ENCODE data around the gene CSNK2A2.

Gene CSNK2A2

DNA sequence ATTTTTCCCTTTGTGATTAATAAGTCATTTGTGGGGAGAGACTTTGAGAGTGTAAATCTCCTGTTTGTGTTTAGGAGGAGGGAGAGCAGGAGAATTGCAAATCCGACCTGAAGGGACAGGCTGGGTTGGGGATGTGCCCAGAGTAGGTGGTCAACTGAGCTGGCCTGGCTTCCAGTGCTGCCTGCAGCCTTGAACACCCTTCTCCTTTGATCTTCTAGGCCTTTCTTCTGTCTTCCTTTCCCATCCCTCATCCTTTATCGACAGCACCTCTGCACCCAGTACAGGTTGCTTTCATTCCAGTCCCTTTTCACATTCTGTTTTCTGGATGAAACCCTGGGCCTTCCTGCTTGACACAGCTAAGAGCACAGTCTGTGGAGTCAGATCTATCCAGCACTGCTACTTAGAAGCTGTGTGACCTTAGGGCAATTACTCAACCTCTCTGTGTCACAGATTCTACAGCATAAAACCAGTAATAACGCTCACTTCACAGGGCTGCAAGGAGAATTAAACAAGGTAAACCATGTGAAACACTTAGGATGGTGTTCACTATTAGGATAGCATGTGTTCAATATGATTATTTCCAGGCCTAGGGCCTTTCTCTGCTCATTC is 1.0 kb upstream of the CSNK2A2 start:
- no peak for DNase-seq (ENCODE audit: low read depth in 2 of 2)

DNA sequence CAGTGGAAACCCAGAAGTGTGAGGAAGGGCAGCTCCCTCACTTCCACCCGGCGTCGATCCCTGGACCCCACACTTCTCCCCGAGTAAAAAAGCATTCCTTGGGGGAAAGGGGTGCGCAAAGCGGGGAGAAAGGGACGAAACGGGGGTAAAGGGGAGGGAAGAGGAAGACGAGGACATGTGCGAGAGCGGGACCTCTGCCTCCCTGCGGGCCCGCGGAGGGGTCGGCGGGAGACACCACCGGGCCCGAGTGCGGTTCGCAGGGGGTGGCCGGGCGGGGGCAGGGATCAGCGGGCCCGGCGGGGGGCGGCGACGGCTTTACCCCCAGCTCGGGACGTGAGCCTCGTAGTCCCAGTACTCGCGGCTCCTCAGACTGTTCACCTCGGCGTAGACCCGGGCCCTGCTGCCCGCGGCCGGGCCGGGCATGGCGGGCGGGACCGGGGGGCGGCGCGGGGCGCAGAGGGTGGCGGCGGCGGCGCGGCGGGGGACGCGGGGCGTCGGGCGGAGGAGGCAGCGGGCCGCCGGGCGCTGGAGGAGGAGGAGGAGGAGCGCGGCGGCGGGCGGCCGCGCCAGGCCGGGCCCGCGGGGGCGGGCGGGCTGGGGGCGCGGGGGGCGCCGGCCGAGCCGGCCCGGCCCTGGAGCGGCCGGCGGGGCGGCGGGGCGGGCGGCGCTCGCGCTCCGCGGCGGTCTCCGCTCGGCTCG is 443 bp downstream of the CSNK2A2 start:
- DNase-seq (ENCODE audit: low read depth in 2 of 2), result no peak

DNA sequence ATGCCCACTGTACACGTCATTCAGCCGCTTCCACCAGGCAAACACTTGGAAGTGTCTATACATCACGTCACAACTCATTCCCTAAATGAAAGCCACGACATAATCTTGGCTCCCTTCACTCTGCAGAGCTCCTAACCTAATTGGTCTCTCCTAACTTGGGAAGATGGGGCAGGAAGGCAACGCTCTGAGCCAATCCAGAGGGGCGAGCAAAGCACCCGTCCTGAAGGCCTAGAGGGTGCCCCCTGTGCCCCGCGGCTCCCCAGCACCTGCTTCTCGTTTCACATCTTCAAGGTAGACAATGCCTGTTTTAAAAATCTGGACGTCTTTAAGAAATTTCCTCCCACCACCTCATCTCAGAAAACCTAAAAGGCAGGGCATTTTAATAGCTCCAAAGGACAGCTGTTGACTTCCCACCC is 1.0 kb downstream of the CSNK2A2 start:
- no peak for DNase-seq (ENCODE audit: low read depth in 2 of 2)

DNA sequence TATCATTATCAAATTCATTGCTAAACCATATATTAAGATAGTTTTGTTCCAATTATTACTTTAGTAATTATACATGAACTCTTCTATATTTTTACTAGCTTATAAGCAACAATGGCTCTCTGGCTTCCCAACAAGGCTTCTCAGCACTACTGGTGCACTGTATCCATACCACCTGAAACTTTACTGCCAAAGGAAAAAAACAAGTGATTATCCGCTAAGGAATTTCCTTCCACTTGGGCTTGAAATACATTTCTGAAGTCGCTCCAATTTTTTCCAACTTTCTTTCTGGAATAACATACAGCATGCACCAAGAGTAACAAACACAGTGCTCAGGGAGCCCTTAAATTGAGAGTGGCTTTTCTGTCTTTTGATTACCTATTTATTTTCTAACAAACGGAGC is 2.1 kb downstream of the CSNK2A2 start:
- DNase-seq (ENCODE audit: low read depth in 2 of 2), result no peak

DNA sequence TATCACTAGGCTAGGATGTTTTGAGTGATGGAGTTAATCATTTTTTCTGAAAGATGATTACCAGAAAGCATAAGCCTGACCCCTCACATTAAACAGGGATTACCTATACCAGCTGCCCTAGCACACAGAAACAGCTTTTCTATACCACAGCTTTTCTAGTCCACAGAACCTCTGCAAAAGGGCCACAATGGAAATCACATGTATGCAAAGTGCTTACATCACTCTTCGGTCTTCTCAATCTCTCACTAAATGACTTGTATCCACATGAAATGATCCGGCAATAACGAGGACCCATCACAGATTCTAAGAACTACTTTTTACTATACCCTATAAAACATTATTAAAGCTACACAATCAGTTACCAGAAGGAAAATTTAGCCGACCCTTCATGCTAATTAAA is 2.6 kb downstream of the CSNK2A2 start:
- no peak for DNase-seq (ENCODE audit: low read depth in 2 of 2)

DNA sequence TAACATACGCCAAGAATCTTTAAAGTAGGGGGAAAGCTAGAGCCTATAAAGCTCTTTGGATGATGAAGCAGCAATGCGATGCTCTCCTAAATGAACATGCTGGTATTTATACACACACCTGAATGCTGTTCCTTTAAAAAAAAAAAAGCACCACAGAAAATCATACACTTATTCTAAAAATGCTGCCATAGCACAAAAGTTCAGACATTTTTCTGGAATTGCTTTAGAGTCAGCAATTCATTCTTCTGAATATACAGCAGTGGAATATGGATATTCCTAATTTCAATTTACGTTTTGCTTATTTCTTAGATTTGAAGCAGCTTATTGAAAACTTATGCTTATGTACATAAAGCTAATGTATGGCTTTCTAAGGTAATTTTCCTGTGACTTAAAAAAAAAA is 3.1 kb downstream of the CSNK2A2 start:
- no peak for DNase-seq (ENCODE audit: low read depth in 2 of 2)

DNA sequence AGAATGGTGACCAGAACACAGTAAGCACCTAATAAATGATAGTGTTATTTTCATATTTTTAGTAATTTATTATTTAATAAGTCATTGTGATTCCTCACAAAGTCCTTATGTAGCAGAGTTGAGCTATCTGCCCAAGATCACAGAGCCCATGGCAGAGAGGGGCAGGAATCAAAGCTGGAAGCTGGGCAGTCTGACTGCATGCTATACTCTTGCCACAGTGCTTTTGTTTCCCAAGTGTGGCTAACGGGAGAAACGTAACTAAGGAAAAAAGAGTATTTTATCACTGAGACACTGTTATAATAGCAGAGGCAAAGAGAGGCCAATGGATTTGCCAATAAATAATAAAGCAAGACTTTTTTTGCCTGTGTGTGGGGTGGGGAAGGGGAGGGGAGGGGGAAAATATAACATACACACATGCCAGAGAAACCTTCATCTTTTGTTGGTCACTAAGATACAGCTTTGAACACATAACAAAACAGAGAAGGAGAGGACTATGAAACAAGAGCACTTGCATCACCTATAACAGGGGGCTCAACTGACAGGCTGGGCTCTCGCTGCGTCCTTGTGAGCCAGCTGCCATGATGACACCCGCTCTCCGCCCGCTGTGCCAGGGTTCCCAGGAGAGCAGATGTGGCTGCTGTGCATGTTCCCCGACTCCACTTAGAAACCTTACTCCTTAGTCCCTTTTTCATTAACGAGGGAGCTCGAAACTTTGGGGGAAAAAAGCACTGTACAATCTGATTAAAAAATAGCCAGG is 10.1 kb downstream of the CSNK2A2 start:
- no peak for DNase-seq (ENCODE audit: low read depth in 2 of 2)

DNA sequence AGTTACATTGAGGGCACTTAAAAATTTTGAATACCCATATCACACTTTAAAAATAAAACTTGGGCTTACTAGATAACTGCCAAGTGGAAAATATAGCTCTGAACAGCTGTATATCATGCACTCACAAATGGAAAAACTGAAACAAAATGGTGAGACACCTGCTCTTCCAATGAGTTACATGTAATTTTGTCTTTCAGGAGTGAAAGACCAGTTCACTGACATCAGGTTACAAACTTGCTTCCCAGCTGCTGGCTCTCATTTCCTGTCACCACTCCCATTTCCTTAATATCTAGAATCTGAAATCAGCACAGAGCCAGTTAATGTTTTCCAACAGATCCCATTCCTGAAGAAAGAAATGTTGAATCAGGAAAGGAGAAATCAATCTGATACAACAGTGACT is 10.8 kb downstream of the CSNK2A2 start:
- DNase-seq (ENCODE audit: low read depth in 2 of 2), result no peak

DNA sequence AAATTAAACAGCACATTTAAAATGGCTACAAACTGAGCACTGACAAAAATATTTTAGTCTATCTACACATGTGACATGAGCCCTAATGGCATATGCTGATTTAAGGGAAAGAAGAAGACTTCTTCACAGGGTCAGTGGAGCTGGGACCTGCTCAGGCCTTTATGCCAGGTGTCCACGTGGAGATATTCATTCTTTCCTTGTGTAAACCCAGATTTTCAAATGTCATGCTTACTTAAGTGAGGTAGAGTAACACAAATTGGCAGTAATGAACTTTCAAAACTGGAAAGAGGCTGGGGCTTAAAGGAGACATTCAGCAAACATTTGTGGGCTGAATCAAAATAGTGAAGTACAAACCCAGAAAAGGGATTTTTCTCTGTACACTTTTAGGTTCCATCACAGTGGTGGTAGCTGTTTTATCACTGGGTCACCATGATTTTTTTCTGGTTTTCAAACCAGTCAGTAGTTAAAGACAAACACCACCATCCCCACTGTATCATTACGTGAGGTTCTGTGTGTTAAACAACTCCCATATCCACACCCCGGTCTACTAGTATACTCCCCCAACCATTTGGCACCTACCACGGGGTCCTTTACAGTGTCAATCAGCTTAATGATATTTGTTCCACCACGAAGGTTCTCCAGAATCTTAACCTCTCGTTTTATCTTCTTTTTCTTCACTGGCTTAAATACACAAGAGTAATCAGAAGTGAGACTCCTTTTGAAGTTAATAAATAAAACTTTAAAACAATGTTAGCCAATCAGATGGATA is 11.5 kb downstream of the CSNK2A2 start:
- DNase-seq (ENCODE audit: low read depth in 2 of 2), result no peak

DNA sequence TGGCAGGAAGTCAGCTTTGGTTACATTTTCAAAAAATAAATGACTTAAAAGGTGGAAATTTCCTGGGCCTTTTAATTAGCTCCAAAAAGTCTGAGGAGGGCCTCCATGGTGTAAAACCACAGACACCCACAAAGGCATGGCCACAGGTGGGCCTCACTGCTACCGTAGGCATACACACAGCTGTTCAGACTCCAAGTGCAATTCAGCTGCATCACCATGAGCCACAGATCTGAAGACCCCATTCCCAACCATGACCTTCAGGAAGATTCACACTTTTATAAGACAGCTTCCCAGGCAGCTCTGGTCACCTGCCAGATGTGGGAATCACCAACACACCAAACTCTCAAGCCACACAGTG is 20.6 kb downstream of the CSNK2A2 start:
- DNase-seq (ENCODE audit: low read depth in 2 of 2), result no peak

DNA sequence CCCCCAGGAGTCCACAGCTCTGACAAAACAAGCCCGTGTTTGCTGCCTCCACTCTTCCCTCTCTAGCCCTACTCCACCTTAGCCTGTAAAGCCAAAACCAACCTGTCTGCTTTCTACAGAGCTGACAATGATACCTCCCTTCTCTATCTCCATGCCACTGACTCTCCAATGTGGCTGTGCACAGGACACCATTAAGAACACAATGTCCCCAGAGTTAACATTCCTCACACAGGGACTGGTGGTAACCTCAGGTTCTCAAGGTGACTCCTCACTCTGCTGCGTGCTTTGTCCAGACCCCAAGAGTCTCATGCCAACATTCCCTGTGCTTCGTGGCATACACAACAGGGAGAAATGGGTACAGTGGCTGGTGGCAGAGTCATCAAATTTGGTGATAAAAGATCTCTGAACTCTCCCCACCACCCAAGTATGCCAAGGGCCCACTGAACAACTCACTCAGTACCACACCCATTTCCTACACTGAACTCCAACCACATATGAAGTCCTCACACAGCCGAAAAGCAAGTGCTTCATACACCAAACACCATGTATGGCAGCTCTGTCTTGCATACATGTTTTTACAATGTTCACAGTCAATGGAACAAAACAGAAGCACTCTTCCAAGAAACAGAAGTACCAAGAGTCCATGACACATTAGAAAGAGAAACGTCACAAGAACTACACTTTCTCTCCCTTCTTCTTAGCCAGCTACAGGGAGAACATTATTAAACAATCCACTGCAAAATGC is 21.1 kb downstream of the CSNK2A2 start:
- DNase-seq (ENCODE audit: low read depth in 2 of 2), result no peak

DNA sequence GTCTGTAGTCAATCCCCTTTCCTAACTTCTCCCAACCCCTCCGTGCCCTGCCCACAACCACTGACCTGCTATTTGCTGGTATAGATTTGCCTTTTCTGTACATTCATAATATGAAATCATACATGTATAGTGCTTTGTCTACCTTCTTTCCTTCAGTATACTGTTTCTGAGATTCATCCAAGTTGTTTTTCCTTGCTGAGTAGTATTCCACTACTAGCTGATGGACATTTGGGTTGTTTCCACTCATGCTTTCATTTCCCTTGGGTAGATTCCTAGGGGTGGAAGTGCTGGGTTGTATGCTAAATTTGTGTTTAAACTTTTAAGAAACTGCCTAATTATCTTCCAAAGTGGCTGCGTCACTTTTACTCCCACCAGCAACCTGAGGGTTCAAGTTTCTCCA is 27.7 kb downstream of the CSNK2A2 start:
- DNase-seq (ENCODE audit: low read depth in 2 of 2), result no peak

DNA sequence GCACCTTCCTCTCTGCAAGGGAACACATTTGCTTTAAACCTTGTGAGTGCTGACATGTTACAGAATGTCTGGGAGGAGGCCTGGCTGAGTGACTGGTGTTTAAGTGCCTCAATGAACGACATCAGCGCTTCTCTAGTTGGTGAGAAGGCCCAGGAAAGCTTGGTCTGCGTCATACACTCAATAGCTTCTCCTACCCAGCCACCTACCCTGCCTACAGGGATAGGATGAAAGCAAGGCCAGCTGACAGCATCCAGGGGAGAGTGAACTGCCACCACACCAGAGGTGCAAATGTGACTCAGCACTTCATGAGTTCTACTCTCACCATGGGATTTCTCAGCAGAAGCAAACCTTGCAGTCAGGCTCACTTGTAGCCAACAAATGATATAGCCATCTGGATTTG is 37.1 kb downstream of the CSNK2A2 start:
- DNase-seq (ENCODE audit: low read depth in 2 of 2), result no peak

DNA sequence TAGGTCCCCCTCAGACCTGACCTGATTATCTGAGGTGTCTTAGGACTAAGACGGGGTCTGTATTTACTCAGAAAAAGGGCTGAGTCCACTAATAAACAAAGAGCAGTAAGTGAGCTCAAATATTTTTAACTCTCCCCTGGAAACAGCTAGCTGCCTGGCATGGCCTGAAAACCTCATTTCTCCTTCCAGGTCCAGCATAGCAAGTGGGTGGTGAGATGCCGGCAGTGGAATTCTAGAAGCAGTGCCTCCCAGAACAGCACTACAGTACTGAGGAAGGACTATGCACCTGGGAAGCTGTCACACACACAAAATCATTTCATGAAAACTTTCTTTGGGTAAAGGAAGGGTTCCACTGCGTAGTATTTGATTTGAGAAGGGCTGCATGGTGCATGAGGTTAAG is 39.2 kb downstream of the CSNK2A2 start:
- DNase-seq (ENCODE audit: low read depth in 2 of 2), result no peak

DNA sequence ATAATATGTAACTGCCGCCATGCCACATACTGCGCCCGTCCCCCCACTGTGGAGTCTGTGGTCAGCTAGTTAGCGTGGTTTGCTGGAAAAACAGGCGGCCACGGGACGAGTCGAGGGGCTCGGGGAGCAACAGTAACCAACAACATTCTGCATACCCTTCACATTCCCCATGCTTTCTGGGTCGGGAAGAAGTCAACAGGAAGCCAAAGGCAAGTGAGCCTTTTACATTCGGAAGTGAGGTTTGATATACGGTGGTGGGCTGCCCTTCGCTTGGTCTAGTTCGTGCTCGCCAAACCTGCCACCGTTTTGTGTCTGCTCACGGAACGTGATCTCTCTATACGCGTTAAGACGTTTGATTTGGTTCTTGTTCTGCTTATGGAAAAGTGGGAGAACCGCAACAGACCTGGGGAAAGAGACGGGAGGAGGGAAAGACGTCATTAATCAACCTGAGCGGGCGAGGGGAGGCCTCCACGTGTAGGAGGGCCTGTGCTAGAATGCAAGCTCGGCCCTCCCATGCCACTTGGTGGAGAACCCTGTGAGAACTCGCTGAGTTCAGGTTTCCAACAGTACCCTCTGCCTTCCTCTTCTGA is 39.9 kb downstream of the CSNK2A2 start:
- no peak for DNase-seq (ENCODE audit: low read depth in 2 of 2)

DNA sequence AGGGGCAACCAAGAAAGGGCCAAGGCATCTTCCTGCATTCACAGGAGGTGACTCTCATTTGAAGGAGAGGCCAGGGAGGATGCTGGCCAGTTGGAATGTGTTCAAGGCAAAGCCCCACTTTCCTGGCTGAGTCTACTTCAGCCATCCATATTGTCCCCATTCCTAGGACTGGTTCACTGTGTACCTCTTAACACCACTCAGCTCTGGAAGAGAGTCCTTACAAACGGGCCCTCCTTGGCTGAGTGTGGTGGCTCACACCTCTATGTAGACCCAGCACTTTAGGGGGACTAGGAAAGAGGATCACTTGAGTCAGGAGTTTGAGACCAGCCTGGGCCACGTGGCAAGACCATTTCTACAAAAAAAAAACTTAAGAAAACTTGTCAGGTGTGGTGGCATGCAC is 40.7 kb downstream of the CSNK2A2 start:
- DNase-seq (ENCODE audit: low read depth in 2 of 2), result no peak

DNA sequence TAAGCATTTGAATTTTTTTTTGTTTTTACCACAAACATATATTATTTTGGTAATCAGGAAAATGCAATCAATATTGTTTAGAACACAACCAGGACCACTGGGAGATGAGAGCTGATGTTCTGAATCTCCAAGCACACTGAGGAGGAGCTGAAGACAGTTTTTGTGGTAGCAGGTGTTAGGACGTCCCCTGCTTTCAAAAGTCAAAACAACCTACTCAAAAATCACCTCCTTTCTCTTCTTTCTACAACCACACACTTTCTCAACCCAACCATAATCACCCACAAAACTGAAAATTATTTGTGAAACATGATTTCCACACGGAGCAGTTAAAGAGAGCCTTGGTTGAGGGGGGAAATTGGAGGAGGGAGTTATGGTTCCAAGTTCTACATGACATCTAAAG is 42.1 kb downstream of the CSNK2A2 start:
- no peak for DNase-seq (ENCODE audit: low read depth in 2 of 2)

DNA sequence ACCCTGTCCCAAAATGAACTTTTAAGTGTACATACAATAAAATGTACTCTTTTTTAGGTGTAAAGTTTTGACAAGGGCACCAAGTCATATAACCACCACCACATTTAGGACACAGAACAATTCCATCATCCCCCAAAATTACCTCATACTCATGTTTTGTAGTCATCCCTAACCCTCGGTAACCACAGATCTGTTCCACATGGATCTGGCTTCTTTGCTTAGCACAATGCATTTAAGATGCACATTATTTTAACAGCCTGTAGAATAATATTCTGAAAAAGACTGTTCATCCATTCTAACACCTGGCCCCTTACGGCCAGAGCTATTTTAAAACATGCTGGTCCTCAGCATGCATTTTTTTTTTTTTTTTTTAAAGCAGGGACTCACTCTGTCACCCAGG is 43.6 kb downstream of the CSNK2A2 start:
- DNase-seq (ENCODE audit: low read depth in 2 of 2), result no peak

DNA sequence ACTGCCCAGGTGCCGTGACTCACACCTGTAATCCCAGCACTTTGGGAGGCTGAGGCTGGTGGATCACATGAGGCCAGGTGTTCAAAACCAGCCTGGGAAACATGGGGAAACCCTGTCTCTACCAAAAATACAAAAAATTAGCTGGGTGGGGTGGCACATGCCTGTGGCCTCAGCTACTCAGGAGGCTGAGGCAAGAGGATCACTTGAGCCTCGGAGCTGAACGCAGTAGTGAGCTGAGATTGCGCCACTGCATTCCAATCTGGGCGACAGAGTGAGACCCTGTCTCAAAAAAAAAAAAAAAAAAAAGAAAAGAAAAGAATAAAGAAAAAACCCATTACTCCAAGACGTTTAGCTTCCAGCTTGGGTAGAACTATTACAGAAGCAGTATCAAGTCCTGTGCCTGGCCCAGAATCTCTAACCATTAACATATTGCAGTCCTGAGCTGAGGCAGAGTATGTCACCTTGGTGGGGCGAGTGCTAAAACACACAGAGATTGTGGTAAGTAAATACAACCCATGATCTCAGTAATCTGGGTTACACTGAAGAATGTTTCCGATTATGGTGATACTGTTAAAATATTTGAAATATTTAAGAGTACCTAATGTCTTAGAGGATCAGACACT is 45.5 kb downstream of the CSNK2A2 start:
- DNase-seq (ENCODE audit: low read depth in 2 of 2), result no peak

DNA sequence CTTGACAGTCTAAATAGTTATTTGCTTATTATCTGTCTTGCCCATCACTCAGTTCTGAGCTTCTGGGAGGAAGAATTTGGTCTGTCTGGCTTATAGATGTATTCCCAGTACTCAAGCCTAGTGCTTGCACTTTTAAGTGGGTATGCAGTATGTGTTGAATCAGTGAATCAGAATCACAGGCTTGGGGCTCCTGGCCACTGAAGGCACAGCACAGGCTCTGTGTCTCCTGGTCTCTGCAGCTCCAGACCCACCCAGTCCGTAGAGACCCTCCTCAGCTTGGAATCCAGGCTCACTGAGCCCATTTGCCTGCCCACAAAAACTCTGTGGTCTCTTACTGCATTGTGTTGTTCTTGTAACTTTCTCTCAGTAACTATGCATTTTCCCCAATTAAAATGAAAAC is 49.4 kb downstream of the CSNK2A2 start:
- no peak for DNase-seq (ENCODE audit: low read depth in 2 of 2)

DNA sequence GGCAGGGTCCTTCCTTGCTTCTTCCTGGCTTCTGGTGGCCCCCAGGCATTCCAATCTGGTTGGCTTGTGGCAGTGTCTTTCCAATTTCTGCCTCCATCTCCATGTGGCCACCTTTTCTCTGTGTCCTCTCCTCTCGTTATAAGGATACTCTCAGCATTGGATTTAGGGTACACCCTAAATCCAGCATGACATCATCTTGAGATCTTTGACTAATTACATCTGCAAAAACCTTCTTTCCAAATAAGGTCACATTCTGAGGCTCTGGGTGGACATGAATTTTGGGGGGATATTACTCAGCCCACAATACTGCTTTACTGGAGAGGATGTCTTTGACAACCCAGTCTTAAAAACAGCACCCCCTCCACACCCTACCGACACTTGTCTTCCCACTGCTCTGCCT is 49.8 kb downstream of the CSNK2A2 start:
- DNase-seq (ENCODE audit: low read depth in 2 of 2), result no peak
